Endometrium (tissue), 2 donors: Measurements from ENCODE around the gene GH1.
"Not testable (repeated sequence)": the region's sequence is repeated elsewhere in the genome, so short reads cannot be mapped to it uniquely, and the experiment has no call there.

Experiments used
- FAIRE-seq: peaks from 2 replicates; lab custom pipeline; 2012; peaks lifted over from hg19 to GRCh38; lab: Jason Lieb, UNC
- donor health status: control.
- donor health status: control.

Gene GH1

GRCh38 chr17:63926164-63926563 lies 7.5 kb upstream of the GH1 start:
- FAIRE-seq = no peak

- FAIRE-seq = no peak
These were observed 7.0 kb upstream of the GH1 start for GRCh38 chr17:63925615-63926014.

DNA sequence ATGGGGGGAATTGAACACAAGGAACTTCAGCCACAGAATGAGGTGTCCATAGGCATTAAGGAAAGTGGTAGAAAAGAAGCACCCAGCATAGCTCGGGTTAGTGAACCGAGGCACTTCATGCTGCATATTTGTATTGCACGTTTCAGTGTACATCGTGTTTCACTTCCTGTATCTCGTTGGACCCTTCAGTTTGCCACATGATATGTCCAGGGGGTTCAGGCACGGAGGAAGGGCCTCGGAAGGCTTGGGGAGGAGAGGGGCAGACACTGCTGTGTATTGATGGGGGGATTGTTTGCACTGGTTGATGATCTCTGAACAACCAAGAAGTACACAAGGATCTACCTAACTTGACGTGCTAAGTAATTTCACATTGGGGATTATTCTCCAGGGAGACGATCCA lies 3.8 kb upstream of the GH1 start:
- not testable (repeated sequence) for FAIRE-seq

- not testable (repeated sequence) for FAIRE-seq
These were observed 2.1 kb upstream of the GH1 start for GRCh38 chr17:63920779-63921178.

DNA sequence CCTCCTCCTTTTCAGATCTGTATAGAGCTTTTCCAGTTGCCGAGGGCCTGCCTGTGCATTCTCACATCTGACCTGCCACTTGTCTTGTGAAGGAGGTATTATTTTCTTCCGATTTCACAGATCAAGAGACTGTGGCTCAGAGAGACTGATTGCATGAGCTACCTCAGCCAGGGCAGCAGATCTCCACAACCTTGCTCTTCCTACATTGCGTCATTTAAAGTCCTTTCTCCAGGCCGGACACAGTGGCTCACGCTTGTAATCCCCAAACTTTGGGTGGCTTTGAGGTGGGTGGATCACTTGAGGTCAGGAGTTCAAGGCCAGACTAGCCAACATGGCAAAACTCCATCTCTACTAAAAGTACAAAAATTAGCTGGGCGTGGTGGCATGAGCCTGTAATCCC lies 1.4 kb upstream of the GH1 start:
- FAIRE-seq = not testable (repeated sequence)

DNA sequence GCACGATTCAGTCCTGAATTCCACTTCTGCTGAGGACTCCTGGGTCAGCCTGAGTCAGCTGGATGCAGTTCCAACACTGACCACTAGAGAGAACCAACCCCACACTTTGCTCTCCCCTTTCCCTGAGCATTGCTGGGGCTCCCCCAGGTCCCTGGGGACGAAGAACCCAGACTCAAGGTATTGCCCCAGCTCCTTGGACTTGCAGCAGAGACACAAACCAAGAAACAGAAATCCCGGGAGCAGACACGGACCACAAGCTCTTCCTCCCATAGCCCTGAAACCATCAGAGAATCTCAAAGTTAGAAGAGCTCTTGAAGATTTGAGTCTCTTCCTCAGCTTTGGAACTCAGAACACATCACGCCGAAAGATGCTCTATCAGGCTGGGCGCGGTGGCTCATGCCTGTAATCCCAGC lies 678 bp upstream of the GH1 start:
- FAIRE-seq = no peak

DNA sequence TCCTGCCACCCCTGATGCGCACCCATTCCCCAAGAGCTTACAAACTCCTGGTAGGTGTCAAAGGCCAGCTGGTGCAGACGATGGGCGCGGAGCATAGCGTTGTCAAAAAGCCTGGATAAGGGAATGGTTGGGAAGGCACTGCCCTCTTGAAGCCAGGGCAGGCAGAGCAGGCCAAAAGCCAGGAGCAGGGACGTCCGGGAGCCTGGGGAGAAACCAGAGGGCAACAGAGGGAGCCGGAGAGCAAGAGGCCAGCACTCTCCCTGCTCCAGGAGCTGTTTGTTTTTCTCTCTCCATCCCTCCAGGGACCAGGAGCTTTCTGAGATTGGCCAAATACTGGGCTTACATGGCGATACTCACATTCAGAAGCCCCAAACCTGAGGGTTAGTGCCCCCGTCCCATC lies 334 bp downstream of the GH1 start:
- FAIRE-seq = no peak

DNA sequence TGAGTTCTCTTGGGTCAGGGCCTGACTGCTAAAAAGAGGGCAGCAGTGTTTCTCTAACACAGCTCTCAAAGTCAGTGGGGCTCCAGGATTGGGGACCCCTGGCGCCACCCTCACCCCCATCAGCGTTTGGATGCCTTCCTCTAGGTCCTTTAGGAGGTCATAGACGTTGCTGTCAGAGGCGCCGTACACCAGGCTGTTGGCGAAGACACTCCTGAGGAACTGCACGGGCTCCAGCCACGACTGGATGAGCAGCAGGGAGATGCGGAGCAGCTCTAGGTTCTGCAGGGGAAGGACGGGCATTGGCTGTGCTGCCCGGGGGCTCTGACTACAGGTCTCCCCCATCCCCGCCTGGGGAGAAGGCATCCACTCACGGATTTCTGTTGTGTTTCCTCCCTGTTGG lies 993 bp downstream of the GH1 start:
- FAIRE-seq = no peak

DNA sequence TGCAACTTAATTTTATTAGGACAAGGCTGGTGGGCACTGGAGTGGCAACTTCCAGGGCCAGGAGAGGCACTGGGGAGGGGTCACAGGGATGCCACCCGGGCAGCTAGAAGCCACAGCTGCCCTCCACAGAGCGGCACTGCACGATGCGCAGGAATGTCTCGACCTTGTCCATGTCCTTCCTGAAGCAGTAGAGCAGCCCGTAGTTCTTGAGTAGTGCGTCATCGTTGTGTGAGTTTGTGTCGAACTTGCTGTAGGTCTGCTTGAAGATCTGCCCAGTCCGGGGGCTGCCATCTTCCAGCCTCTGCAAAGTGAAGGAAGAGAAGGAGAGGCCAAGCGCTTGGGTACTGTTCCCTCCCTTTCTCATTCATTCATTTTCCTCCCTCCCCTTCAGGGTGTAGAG lies 1.4 kb downstream of the GH1 start:
- not testable (repeated sequence) for FAIRE-seq

DNA sequence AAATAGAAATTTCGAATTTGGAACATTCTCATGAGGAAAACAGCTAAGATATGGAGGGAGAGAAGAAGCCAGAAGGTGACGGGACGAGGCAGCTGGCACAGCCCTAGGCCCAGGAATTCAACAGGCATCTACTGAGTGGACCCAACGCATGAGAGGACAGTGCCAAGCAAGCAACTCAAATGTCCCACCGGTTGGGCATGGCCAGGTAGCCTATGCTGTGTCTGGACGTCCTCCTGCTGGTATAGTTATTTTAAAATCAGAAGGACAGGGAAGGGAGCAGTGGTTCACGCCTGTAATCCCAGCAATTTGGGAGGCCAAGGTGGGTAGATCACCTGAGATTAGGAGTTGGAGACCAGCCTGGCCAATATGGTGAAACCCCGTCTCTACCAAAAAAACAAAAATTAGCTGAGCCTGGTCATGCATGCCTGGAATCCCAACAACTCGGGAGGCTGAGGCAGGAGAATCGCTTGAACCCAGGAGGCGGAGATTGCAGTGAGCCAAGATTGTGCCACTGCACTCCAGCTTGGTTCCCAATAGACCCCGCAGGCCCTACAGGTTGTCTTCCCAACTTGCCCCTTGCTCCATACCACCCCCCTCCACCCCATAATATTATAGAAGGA lies 2.0 kb downstream of the GH1 start:
- no peak for FAIRE-seq

DNA sequence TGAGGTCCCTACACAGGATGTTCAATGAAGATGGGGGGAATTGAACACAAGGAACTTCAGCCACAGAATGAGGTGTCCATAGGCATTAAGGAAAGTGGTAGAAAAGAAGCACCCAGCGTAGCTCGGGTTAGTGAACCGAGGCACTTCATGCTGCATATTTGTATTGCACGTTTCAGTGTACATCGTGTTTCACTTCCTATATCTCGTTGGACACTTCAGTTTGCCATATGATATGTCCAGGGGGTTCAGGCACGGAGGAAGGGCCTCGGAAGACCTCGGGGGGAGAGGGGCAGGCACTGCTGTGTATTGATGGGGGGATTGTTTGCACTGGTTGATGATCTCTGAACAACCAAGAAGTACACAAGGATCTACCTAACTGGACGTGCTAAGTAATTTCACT lies 2.9 kb downstream of the GH1 start:
- not testable (repeated sequence) for FAIRE-seq

- FAIRE-seq = no peak
These were observed 4.2 kb downstream of the GH1 start for GRCh38 chr17:63914471-63914870.

GRCh38 chr17:63911657-63912100 lies 7.0 kb downstream of the GH1 start:
- no peak for FAIRE-seq

GRCh38 chr17:63911041-63911635 lies 7.5 kb downstream of the GH1 start, which contains the start of gene CSHL1:
CSHL1 (minus strand) TSS chr17:63911258; CDS start chr17:63911196, 62 bp downstream.
- no peak for FAIRE-seq

GRCh38 chr17:63910096-63910495 lies 8.5 kb downstream of the GH1 start:
- FAIRE-seq = no peak

DNA sequence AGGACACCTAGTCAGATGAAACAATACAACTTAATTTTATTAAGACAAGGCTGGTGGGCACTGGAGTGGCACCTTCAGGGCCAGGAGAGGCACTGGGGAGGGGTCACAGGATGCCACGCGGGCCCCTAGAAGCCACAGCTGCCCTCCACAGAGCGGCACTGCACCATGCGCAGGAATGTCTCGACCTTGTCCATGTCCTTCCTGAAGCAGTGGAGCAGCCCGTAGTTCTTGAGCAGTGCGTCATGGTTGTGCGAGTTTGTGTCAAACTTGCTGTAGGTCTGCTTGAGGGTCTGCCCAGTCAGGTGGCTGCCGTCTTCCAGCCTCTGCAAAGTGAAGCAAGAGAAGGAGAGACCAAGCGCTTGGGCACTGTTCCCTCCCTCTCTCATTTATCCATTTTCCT lies 9.1 kb downstream of the GH1 start:
- FAIRE-seq = not testable (repeated sequence)

DNA sequence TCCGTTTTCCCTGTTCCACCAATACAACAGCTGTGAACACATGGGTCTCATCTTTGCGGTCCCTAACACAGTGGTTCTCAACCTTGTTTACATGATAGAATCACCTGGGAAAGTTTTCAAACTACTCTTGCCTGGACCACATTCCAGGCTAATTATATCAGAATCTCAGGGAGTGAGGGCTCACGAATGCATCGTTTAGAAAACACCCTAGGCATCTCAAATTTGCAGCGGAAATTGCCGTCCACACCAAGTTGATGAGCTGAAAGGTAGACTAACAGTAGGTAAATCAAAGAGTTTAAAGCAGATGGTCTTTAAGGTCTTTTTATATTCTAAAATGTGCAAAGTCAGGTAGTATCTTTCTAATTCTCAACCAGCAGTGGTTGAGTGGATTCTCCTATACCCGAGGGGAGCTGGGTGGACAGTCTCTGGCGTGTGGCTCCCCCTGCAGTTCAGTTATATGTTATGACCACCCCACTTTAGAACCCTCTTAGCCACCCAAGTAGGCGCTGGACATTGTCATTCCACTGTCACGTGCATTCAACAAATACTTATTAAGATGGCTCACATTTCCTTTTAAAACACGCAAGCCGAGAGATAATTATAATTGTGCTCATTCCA lies 11.4 kb downstream of the GH1 start:
- not testable (repeated sequence) for FAIRE-seq

- FAIRE-seq = not testable (repeated sequence)
These were observed 13.8 kb downstream of the GH1 start for GRCh38 chr17:63904796-63905195.

- not testable (repeated sequence) for FAIRE-seq
These were observed 14.8 kb downstream of the GH1 start for GRCh38 chr17:63903787-63904201.

DNA sequence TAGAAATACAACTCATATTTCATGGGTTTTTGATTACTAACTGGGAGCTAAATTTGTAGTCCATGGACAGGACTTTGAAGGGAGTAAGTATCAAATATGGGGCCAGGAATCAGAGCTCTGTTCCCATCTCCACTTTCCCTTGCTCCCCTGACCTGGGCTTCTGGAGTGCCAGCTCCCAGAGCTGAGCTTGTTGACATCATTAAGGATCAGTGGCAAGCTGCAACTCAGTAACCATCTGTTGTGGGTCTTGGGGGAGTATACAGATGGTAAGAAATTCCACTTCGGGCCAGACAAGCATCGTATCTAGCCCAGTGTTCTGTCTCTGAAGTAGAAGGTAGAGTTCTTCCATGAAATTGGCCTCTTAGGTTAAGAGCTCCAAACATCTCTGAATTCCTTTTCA lies 16.7 kb downstream of the GH1 start:
- not testable (repeated sequence) for FAIRE-seq

DNA sequence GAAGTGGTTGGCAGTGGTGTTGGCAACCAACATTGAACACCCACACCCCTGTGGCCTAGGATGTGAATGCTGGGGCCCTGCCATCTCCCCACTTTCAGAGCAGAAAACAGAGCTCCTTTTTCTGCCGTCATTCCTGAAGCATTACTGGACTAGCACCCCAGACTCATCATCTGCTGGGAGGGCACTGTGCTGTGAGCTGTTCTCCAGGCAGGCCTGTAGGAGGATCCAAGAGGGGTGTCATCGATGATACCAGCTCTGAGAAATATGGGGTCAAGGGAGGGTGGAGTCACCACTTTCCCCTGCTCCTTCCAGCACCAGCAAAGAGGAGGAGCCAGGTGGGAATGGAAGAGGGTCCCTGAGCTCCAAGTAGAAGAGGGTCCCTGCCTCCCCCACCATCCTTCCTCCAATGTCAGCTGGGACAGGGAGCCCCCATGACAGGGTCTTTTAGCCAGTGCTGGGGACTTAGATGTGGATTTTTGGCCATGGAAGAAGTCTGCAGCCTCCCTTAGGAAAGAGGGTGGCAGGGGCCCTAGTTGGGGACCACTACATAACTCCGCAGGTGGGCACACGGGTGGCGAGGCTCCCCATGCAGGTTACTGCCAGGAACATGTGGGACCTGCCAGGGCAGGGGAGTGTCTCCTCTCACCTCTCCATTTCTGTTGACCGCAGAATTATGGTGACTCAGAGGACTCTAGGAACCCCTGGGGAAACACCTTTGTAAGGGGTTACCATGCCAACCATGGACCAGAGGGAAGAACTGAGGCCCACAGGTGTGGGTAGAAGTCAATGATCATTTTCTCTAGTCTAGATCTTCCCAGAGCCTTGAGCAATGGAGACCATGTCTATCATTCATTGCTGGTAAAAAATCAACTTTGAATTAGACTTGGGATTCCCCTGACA lies 19.5 kb downstream of the GH1 start:
- FAIRE-seq = not testable (repeated sequence)
